K562 (cell line): ENCODE results near the gene RHPN2. TPM values are rescaled to one million over a fixed set of nuclear protein-coding genes. Genes with fewer than 3 reads are reported as not detected.
A peak's percentile ranks its signal among the peaks of the same experiment; 100 is the strongest.

Experiments used
- BCOR ChIP-seq: fragments of 450-650 bp; IDR thresholded peaks from 2 replicates; pipeline ENCODE4 v1.6.1; 2016
- DACH1 ChIP-seq: fragments of 450-650 bp; IDR thresholded peaks from 2 replicates; pipeline ENCODE4 v1.6.1; 2018; ENCODE audit not compliant: partially characterized antibody
- MAFK ChIP-seq: IDR thresholded peaks from 2 replicates; pipeline ENCODE4 v1.6.1; 2011; ENCODE audit warnings: low read length, improper control_type of control experiment
- NR2C1 ChIP-seq, 2 experiments: fragments of 450-650 bp; IDR thresholded peaks; 2 replicates each; pipeline ENCODE4 v1.6.1; 2017; ENCODE audit warnings: mild to moderate bottlenecking in 2 of 2, antibody characterized with exemption in 1 of 2, inconsistent platforms in 1 of 2, missing compliant biosample characterization in 1 of 2, missing genetic modification characterization in 1 of 2
- POU5F1 ChIP-seq: fragments of 150-350 bp; IDR thresholded peaks from 2 replicates; pipeline ENCODE4 v1.6.1; 2014; ENCODE audit warnings: borderline replicate concordance, low read length, low read depth, mild to moderate bottlenecking; ENCODE audit not compliant: partially characterized antibody
- RBM25 ChIP-seq: fragments of 200-400 bp; formaldehyde crosslinking; IDR thresholded peaks from 2 replicates; pipeline ENCODE4 v1.6.1; 2018; ENCODE audit warnings: low read length, low read depth, moderate library complexity; ENCODE audit not compliant: severe bottlenecking
- TAF1 ChIP-seq: IDR thresholded peaks from 2 replicates; pipeline ENCODE4 v1.6.1; 2011; ENCODE audit warnings: mild to moderate bottlenecking, low read length, moderate library complexity; ENCODE audit not compliant: insufficient read depth, control insufficient read depth, severe bottlenecking; ENCODE audit errors: extremely low read depth
- TSC22D4 ChIP-seq: fragments of 450-650 bp; IDR thresholded peaks from 2 replicates; pipeline ENCODE4 v1.6.1; 2016; ENCODE audit warnings: missing genetic modification characterization, missing biosample characterization, control low read depth
- ZNF347 ChIP-seq: fragments of 450-650 bp; formaldehyde crosslinking; IDR thresholded peaks from 2 replicates; pipeline ENCODE4 v1.4.0; 2020; ENCODE audit warnings: low read depth, mild to moderate bottlenecking, moderate library complexity
- polyA plus RNA-seq, 8 experiments: library from polyadenylated mRNA; depleted of rRNA in 4 of 8; stranded (reverse) in 5 of 8; unstranded in 3 of 8; fragments of >200 nt; fragmentation: Nextera tagmentation in 2 of 8; fragmentation: Illumina TruSeq in 1 of 8; extraction: Ambion mirVana in 2 of 8; extraction: Trizol in 1 of 8; gene quantifications; 2 replicates each; pipeline versions ENCODE4 v1.2.1 to v1.2.3, GENCODE V29; 2011 to 2014; ENCODE audit warnings: inconsistent platforms in 1 of 8, missing spikeins in 1 of 8
- total RNA-seq, 7 experiments: library from RNA; depleted of rRNA in 6 of 7; stranded (reverse); fragments of >200 nt in 6 of 7; fragmentation: Illumina TruSeq in 2 of 7; extraction: Trizol in 2 of 7; gene quantifications; 2 replicates each; pipeline versions ENCODE4 v1.2.1 to v1.2.3, GENCODE V29; 2011 to 2021; ENCODE audit warnings: low replicate concordance in 1 of 7
- TF ChIP-seq, protein P1 (sequence below), 2 experiments: fragments of 450-650 bp in 1 of 2; sonication (generic) in 1 of 2; formaldehyde crosslinking in 1 of 2; IDR thresholded peaks; 2 replicates each; pipeline versions ENCODE4 v1.7.1 to v1.9.0; 2016 to 2022; ENCODE audit warnings: inconsistent platforms in 1 of 2, mild to moderate bottlenecking in 1 of 2, missing genetic modification reagents in 1 of 2
- TF ChIP-seq, protein P2 (sequence below): IDR thresholded peaks from 2 replicates; pipeline ENCODE4 v1.6.1; 2014; ENCODE audit warnings: antibody characterized with exemption
- TF ChIP-seq, protein P3 (sequence below): fragments of 250-450 bp; sonication (Bioruptor Pico); IDR thresholded peaks from 2 replicates; pipeline ENCODE4 v1.5.0; 2021; ENCODE audit warnings: mild to moderate bottlenecking, borderline replicate concordance
- TF ChIP-seq, protein P4 (sequence below): fragments of 450-650 bp; formaldehyde crosslinking; IDR thresholded peaks from 2 replicates; pipeline ENCODE4 v1.4.0; 2020; ENCODE audit warnings: mild to moderate bottlenecking, moderate library complexity

Gene RHPN2
- total and polyA plus RNA-seq, 9 of the 15 experiments (the other 6 are each of a cell fraction or from before 2014, with no cell fraction given): 0.63 to 9.9 (median 3.2) TPM

DNA sequence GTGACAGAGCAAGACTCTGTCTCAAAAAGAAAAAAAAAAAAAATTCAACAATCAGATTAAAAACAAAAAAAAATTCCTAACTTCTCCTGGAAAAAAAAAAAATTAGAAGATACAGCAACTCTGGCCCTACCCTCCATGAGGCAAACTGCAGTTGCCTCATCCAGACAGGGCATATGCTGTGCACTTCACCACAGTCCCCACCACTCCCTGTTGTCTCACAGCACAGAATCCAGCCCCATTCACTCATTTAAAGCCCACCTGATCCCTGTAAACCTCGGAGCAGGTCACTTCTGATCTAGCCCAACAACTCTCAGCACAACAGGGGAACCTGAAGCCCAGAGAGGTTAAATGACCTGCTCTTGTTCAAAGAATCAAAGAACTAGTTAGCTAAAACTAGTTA is 24.9 kb downstream of the RHPN2 start (continued):
- TF ChIP-seq, protein P1, sequence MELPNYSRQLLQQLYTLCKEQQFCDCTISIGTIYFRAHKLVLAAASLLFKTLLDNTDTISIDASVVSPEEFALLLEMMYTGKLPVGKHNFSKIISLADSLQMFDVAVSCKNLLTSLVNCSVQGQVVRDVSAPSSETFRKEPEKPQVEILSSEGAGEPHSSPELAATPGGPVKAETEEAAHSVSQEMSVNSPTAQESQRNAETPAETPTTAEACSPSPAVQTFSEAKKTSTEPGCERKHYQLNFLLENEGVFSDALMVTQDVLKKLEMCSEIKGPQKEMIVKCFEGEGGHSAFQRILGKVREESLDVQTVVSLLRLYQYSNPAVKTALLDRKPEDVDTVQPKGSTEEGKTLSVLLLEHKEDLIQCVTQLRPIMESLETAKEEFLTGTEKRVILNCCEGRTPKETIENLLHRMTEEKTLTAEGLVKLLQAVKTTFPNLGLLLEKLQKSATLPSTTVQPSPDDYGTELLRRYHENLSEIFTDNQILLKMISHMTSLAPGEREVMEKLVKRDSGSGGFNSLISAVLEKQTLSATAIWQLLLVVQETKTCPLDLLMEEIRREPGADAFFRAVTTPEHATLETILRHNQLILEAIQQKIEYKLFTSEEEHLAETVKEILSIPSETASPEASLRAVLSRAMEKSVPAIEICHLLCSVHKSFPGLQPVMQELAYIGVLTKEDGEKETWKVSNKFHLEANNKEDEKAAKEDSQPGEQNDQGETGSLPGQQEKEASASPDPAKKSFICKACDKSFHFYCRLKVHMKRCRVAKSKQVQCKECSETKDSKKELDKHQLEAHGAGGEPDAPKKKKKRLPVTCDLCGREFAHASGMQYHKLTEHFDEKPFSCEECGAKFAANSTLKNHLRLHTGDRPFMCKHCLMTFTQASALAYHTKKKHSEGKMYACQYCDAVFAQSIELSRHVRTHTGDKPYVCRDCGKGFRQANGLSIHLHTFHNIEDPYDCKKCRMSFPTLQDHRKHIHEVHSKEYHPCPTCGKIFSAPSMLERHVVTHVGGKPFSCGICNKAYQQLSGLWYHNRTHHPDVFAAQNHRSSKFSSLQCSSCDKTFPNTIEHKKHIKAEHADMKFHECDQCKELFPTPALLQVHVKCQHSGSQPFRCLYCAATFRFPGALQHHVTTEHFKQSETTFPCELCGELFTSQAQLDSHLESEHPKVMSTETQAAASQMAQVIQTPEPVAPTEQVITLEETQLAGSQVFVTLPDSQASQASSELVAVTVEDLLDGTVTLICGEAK (IDR thresholded peaks at IDR 0.05): no peak
- TF ChIP-seq, protein P1 (CRISPR knock-in tag; IDR thresholded peaks at IDR 0.05): no peak
- TF ChIP-seq TAF1: no peak
- TF ChIP-seq, protein P2, sequence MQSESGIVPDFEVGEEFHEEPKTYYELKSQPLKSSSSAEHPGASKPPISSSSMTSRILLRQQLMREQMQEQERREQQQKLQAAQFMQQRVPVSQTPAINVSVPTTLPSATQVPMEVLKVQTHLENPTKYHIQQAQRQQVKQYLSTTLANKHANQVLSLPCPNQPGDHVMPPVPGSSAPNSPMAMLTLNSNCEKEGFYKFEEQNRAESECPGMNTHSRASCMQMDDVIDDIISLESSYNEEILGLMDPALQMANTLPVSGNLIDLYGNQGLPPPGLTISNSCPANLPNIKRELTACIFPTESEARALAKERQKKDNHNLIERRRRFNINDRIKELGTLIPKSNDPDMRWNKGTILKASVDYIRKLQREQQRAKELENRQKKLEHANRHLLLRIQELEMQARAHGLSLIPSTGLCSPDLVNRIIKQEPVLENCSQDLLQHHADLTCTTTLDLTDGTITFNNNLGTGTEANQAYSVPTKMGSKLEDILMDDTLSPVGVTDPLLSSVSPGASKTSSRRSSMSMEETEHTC: no peak
- no peak for TF ChIP-seq DACH1
- no peak for TF ChIP-seq NR2C1 (IDR thresholded peaks at IDR 0.05)
- no peak for TF ChIP-seq NR2C1 (tag; IDR thresholded peaks at IDR 0.05)
- TF ChIP-seq POU5F1: no peak
- TF ChIP-seq MAFK: no peak
- TF ChIP-seq BCOR: peak; percentile 36; the same call in 1 of the 2 replicates
- TF ChIP-seq TSC22D4 (tag): no peak
- TF ChIP-seq RBM25: peak; percentile 26
- TF ChIP-seq, protein P3, sequence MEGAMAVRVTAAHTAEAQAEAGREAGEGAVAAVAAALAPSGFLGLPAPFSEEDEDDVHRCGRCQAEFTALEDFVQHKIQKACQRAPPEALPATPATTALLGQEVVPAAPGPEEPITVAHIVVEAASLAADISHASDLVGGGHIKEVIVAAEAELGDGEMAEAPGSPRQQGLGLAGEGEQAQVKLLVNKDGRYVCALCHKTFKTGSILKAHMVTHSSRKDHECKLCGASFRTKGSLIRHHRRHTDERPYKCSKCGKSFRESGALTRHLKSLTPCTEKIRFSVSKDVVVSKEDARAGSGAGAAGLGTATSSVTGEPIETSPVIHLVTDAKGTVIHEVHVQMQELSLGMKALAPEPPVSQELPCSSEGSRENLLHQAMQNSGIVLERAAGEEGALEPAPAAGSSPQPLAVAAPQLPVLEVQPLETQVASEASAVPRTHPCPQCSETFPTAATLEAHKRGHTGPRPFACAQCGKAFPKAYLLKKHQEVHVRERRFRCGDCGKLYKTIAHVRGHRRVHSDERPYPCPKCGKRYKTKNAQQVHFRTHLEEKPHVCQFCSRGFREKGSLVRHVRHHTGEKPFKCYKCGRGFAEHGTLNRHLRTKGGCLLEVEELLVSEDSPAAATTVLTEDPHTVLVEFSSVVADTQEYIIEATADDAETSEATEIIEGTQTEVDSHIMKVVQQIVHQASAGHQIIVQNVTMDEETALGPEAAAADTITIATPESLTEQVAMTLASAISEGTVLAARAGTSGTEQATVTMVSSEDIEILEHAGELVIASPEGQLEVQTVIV (CRISPR knock-in tag): no peak
- TF ChIP-seq, protein P4, sequence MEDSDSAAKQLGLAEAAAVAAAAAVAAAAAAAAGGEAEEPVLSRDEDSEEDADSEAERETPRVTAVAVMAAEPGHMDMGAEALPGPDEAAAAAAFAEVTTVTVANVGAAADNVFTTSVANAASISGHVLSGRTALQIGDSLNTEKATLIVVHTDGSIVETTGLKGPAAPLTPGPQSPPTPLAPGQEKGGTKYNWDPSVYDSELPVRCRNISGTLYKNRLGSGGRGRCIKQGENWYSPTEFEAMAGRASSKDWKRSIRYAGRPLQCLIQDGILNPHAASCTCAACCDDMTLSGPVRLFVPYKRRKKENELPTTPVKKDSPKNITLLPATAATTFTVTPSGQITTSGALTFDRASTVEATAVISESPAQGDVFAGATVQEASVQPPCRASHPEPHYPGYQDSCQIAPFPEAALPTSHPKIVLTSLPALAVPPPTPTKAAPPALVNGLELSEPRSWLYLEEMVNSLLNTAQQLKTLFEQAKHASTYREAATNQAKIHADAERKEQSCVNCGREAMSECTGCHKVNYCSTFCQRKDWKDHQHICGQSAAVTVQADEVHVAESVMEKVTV (CRISPR knock-in tag): no peak
- TF ChIP-seq ZNF347 (CRISPR knock-in tag): no peak
- TF ChIP-seq, all 486 proteins: peak for 5
